IMR-90 (cell line): ENCODE results near the gene DOC2B.
"Not testable (repeated sequence)": the region's sequence is repeated elsewhere in the genome, so short reads cannot be mapped to it uniquely, and the experiment has no call there.

Experiments used
- CEBPB ChIP-seq: IDR thresholded peaks from 2 replicates; pipeline ENCODE4 v1.6.1; 2012; ENCODE audit warnings: low read depth, low read length, improper control_type of control experiment
- MXI1 ChIP-seq: IDR thresholded peaks from 2 replicates; pipeline ENCODE4 v1.6.1; 2012; ENCODE audit warnings: low read depth, mild to moderate bottlenecking, low read length, moderate library complexity, borderline replicate concordance
- POLR2A ChIP-seq: IDR thresholded peaks from 2 replicates; pipeline ENCODE4 v1.6.1; 2012; ENCODE audit warnings: mild to moderate bottlenecking, low read depth, low read length
- RFX5 ChIP-seq: IDR thresholded peaks from 2 replicates; pipeline ENCODE4 v1.8.0; 2012; ENCODE audit warnings: low read depth, mild to moderate bottlenecking, low read length, moderate library complexity
- TF ChIP-seq, protein P1 (sequence below): conservative IDR thresholded peaks from 2 replicates; pipeline ENCODE4 v1.5.1; 2012; ENCODE audit warnings: mild to moderate bottlenecking, low read depth, low read length, improper control_type of control experiment

DNA sequence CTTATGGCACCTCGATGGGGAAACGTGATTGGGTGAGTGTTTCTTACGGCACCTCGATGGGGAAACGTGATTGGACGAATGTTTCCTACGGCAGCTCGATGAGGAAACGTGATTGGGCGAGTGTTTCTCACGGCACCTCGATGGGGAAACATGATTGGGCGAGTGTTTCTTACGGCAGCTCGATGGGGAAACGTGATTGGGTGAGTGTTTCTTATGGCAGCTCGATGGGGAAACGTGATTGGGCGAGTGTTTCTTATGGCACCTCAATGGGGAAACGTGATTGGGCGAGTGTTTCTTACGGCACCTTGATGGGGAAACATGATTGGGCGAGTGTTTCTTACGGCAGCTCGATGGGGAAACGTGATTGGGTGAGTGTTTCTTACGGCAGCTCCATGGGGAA lies 25.0 kb upstream of the DOC2B start:
- TF ChIP-seq POLR2A, MXI1, CEBPB, RFX5: not testable (repeated sequence)
- TF ChIP-seq, protein P1, sequence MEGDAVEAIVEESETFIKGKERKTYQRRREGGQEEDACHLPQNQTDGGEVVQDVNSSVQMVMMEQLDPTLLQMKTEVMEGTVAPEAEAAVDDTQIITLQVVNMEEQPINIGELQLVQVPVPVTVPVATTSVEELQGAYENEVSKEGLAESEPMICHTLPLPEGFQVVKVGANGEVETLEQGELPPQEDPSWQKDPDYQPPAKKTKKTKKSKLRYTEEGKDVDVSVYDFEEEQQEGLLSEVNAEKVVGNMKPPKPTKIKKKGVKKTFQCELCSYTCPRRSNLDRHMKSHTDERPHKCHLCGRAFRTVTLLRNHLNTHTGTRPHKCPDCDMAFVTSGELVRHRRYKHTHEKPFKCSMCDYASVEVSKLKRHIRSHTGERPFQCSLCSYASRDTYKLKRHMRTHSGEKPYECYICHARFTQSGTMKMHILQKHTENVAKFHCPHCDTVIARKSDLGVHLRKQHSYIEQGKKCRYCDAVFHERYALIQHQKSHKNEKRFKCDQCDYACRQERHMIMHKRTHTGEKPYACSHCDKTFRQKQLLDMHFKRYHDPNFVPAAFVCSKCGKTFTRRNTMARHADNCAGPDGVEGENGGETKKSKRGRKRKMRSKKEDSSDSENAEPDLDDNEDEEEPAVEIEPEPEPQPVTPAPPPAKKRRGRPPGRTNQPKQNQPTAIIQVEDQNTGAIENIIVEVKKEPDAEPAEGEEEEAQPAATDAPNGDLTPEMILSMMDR, result not testable (repeated sequence)
